ENCODE measurements around the gene GPR27. TPM values are rescaled to one million over a fixed set of nuclear protein-coding genes. Genes with fewer than 3 reads are reported as not detected.

The GPR27 gene
- total RNA-seq, 1 donor from 2014 or later: 4.4 TPM

DNA sequence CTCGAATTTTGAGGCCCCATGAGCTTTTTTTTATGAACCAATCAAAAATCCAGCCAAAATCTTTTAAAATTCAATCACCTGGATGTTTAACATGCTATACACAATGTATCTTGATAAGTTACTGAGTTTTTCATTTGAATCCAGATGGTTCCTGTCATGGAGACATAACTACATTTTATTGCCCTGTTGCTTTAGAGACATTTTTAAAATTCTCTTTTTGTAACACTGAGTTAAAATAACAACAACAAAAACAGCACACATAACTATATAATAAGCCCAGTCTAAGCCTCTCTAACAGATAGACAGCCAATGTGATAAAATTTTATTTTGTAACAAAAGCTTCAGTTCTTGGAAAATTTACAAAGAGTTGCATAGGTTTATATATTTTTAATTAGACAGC lies 29.5 kb downstream of the GPR27 start:
- DNase-seq (no peak), ATAC-seq (no peak)
- intact Hi-C loops (cut with micrococcal nuclease): no loop called here

DNA sequence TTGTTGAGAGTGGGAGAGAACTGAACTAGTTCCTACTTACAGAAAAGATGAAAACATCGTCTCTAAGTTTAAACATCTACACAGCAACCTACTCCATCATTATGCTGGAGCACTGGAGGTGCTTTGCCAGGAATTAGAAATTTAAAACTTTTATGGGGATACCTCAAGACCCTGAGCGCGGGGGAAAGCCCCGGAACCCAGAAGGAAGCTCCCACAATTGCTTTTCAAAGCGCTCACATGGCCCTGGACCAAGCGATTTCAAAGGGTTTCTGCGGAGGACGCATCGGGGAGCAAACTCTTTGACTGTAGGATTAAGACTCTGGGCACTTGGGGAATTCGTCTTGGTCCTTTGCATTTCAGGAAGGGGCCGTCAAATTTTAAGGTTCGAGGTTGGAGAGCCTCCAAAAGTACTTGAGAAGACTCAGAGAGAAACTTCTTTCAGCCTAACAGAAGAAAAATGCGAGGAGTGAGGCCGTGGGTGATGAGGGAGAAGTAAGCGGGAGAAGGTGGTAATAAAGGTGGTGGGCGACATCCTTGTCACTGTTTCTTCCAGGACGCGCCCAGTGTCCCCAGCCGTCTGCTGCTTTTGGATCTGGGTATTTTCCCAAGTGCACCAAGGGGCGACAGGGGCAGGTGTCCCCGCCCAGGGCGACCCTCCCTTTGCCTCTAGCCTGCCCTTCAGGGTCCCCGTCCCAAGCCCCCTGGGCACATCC lies 30.7 kb downstream of the GPR27 start:
- DNase-seq (no peak), ATAC-seq (no peak)
- intact Hi-C loops (cut with micrococcal nuclease): no loop called here

DNA sequence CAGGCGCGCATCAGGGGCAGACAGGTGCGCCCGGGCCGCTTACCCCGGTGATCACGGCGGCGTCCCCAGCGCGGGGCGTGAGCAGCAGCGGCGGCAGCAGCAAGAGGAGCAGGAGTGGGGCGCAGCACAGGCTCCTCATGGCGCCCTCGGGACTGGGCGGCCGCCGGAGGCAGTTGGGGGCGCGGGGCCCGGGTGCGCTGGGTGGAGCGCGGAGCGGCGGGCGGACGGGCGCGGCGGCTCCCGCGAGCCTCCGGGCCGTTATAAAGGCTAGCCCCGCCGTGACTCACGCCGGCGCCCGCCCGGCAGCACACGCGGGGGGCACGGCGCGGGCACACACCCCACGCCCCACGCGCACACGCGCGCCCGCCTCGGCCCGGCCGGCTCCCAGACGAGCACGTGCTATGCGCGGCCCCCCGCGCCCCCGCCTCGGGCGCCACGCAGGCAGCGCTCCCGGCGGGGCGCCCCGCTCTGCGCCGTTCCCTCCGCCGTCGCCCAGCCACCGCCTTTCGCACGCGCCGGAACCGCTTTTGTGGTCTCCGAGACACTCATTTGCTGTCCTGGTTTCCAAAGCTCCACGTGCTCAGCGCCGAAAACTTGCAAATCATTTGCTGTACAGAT lies 31.4 kb downstream of the GPR27 start, which contains the start of gene PROK2:
Gene PROK2 (minus strand): TSS at position 235 of the 618 bp plus-strand sequence. CDS start 96 bp downstream, at position 139.
- intact Hi-C loops (cut with micrococcal nuclease): no loop called here
- no peak for ATAC-seq
- no peak for DNase-seq

DNA sequence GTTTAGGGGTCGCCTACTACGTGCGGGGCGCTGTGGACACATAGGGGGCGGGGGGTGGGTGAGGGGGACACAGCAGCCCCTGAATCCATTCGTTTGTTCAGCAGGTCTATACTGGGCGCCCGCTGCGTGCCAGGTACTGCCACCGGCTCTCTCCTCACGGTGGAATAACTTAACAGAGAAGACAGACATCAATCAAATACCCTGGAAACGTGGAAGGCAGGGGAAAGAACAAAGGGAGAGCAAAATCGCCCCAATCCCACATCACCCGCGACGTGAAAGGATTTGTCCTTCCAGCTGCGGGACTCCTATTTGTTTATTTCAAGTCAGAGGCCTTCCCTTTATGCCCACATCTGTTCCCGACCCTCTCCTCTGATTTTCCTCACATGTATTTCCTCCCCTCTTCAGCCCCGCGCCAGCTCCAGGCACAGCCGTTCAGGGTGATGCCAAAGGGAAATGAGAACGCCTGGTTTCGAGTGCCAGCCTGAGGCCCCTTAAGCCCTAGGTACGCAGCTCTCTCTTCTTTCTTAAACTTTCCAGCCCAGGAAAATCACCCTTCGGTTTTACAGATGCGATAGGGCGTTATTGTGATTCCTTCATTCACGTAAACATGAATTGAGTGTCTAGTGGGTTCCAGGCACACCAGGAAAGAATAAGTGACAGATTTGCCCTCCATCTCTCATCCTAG lies 32.0 kb downstream of the GPR27 start:
- intact Hi-C loops (cut with micrococcal nuclease): no loop called here
- DNase-seq: no peak
- no peak for ATAC-seq

DNA sequence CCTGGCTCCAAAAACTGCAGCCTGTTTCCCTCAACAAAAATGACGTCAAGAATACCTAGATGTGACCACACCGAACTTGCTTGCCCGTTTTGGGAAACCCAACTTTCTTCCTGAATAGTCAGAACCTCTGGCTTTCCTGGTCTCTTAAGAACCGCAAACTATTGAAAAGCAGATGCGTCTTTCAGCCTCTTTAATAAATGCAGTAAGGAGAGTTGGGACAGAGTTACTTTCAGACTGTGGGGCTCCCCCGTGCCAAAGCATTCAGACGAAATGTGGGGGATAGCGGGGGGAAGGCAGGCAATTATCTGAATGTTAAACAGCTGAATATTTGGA lies 32.5 kb downstream of the GPR27 start:
- DNase-seq: no peak
- no peak for ATAC-seq
- intact Hi-C loops (cut with micrococcal nuclease): no loop called here

DNA sequence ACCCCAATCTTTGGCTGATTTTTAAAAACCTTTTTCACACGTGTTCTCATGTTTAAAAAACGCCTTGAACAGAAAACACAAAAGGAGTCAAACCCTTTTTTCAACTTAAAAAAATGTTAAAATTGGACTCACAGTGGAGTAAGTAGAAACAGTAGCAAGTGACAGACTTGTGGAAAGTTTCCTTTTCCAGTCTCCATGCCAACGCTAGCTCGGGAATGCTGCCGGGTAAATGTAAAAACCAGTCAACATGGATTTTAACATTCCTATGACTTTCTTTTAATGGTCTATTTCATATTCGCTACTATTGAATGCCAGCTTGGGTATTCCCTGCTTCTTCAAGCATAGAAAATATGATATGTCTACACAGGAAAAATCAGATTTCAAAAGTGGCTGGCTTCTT lies 32.9 kb downstream of the GPR27 start:
- ATAC-seq (no peak), DNase-seq (no peak)
- intact Hi-C loops (cut with micrococcal nuclease): no loop called here

DNA sequence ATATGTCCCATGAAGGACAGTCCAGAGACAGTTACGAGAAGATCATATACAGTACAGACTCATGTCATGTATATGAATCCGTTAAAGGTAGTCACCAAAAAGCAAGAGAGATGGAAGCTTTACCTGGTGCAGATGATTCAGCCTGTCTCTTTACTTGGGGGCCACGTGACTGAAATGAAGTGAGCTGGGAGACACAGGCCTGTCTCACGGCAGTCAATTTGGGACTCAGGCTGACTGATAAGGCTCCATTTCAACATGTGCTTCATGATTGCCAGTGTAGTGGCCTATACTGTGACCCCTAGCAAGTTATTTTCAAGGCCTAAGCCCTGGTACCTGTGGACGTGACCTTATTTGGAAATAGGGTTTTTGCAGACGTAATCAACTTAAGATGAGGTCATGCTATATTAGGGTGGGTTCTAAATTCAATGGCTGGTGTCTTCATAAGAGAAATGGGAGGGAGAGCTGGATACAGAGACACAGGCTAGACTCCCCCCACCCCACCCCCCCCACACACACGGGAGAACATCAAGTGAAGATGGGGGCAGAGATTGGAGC lies 34.3 kb downstream of the GPR27 start:
- no peak for DNase-seq
- no peak for ATAC-seq
- intact Hi-C loops (cut with micrococcal nuclease): no loop called here

DNA sequence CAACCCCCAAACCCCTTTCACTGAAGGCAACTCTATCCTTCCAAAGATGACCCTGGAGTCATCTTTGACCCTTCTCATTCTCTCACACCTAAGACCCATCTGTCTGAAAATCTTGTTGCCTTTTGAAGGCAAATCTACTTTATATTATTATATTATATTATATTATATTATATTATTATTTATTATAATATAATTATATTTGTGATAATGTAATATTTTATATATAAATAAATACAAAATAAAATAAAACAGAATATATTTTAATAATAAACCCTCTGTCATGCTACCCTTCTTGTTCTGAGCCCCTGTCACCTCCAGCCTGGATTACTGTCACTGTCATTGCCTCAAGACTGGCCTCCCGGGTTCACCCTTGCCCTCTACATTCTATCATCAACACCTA lies 36.3 kb downstream of the GPR27 start:
- ATAC-seq (no peak), DNase-seq (no peak)
- intact Hi-C loops (cut with micrococcal nuclease): no loop called here

DNA sequence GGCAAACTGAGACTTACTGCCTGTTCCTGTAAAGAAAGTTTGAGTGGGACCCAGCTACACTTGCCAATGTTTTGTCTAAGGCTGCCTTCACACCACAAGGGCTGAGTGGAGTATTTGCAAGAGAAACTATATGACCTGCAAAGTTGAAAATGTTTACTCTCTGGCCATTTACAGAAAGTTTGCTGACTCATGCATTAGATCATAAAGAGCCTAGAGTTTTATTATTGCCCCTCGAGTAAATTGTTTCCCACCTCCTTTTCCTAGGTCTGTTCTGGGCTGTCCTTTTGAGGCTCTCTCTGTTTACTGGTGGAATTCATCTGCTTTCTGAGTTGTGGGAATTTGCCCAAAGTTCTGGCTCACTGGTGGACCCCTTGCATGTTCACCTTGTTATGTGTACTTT lies 38.0 kb downstream of the GPR27 start:
- intact Hi-C loops (cut with micrococcal nuclease): no loop called here
- DNase-seq (no peak), ATAC-seq (no peak)

DNA sequence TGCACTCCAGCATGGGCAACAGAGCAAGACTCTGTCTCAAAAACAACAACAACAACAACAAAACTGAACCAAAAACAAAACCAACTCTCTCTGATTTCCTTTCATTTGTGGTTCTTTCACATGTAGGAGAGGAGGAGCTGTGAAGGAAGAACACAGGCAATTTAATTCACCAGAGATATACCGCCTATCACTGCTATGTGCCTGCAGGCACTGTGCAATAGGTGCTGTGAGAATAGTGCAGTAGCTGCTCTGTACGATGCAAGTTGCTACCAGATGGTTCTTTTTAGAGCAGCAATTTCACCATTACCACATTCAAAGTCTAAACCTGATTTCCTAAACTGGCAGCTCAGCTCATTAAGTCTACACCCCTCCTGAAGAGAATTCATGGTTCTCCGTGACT lies 42.6 kb downstream of the GPR27 start:
- ATAC-seq (no peak), DNase-seq (no peak)
- intact Hi-C loops (cut with micrococcal nuclease): no loop called here

DNA sequence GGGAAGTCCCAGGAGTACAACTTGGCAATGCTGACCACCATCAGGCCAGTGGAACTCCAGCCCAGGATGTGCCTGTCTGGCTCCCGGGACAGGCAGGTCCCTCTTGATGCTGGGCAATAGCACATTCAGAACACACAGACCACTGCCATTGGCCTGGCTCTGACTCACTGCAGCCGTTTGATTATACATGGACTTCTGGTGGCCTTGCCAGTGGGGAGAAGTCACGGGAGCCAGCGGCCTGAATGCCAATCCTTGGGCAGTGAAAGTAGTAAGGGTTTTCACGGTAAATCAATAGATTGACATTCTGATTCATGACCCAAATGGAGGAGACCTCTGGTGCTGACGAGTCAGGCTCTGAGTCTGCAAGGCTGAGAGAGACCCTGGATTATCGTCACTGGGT lies 43.8 kb downstream of the GPR27 start:
- ATAC-seq: no peak
- intact Hi-C loops (cut with micrococcal nuclease): no loop called here

DNA sequence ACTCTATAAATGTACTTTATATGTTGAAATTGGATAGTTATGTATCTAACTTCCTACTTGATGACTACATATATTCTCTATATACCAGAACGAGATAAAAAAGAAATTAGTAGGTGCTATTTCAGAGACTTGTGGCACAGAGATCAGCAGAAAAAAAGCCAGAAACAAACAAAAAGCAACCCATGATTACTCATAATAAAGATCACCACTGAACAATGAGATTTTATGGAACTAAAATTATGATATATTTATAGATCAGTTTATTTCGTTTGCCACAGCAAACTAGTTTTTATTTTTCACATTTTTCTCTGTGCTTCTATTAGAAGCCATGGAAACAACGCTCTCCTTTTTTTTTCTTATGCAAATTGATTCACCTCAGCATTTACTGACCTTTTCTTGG lies 46.4 kb downstream of the GPR27 start:
- DNase-seq (no peak), ATAC-seq (no peak)
- intact Hi-C loops (cut with micrococcal nuclease): no loop called here

More for the DNA sequence above, 43.8 kb downstream of the GPR27 start:
- no peak for DNase-seq

DNA sequence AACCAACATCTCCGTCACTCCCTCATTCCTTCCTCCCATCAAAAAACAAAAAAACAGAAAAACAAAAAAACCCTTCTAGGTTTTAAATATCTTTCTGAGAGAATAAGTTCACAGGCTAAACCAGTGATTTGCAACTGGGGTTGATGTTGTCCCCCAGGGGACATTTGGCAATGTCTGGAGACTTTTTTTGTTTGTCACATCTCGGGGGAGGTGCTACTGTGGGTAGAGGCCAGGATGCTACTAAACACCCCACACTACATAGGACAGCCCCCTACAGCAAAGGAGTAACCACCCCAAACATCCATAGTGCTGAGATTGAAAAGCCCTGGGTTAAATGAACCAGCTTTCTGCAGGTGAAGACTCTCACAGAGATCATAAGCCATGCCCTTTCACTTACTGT lies 48.3 kb downstream of the GPR27 start:
- DNase-seq (no peak), ATAC-seq (no peak)
- intact Hi-C loops (cut with micrococcal nuclease): no loop called here

DNA sequence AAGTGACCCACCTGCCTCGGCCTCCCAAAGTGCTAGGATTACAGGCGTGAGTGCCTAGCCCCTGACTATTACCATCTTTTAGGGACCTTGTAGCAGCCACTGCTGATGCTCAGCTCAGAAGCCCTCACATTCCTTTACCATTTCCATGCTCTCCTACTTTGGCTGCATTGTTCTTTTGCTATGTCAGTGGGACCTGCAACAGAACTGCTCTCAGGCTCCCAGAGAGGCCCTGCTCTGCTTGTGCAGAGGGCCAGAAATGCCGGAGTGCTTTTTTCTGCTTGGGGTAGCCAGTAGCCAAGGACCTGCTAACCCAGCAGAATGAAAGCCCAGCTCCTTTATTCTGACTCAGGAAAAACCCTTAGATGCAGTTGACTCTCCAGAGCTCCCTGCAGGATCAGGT lies 49.6 kb downstream of the GPR27 start:
- intact Hi-C loops (cut with micrococcal nuclease): no loop called here
- ATAC-seq: no peak
- DNase-seq: no peak

DNA sequence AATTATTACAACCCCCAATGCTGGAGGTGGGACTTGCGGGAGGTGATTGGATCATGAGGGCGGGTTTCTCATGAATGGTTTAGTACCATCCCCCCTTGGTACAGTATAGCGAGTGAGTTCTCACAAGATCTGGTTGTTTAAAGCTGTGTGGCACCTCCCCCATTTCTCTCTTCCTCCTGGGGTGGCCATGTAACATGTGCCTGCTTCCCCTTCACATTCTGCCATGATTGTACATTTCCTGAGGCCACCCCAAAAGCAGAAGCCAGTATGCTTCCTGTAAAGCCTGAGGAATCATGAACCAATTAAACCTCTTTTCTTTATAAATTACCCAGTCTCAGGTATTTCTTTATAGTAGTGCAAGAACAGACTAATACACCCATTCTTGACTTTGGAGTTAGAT lies 51.5 kb downstream of the GPR27 start:
- intact Hi-C loops (cut with micrococcal nuclease): no loop called here
- no peak for ATAC-seq
- DNase-seq: no peak

DNA sequence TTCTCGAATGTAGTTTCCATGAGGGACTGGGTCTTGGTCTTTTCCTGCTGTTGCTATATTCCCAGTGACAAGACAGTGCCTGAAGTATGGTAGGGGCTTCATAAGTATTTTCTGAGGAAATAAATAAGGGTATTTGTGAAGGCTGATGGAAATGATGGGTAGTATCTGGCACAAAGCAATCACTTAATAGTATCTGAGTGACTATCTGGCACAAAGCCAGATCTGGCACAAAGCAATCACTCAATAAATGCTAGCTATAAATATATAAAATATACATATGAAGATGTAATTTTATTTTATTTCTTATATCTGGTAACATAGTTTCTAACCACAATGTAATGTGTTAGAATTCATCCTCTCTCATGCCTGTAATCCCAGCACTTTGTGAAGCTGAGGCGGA lies 52.0 kb downstream of the GPR27 start:
- intact Hi-C loops (cut with micrococcal nuclease): no loop called here
- ATAC-seq (no peak), DNase-seq (no peak)

Other genes with a start within 250 kb of the GPR27 start
- 35.2 TPM for gene FOXP1, start 170.1 kb upstream of the GPR27 start, total RNA-seq
- 55.7 TPM for gene EIF4E3, start 28.5 kb upstream of the GPR27 start, total RNA-seq
- 0.22 TPM for gene PROK2, start 31.3 kb downstream of the GPR27 start, total RNA-seq